WTC11 (cell line): Measurements from ENCODE around the gene STK11.

Experiments
- ESRRA ChIP-seq: sonication (generic); formaldehyde crosslinking; IDR thresholded peaks from 2 replicates; pipeline ENCODE4 v1.8.1; 2022; ENCODE audit warnings: mild to moderate bottlenecking, missing genetic modification reagents, borderline replicate concordance
- SMAD3 ChIP-seq: sonication (generic); formaldehyde crosslinking; IDR thresholded peaks from 2 replicates; pipeline ENCODE4 v1.8.0; 2022; ENCODE audit warnings: missing genetic modification reagents, mild to moderate bottlenecking, borderline replicate concordance
- TCF7 ChIP-seq: sonication (generic); formaldehyde crosslinking; IDR thresholded peaks from 2 replicates; pipeline ENCODE4 v1.8.0; 2022; ENCODE audit warnings: mild to moderate bottlenecking, low read depth, missing genetic modification reagents, moderate library complexity
- ZNF138 ChIP-seq: sonication (generic); formaldehyde crosslinking; conservative IDR thresholded peaks from 2 replicates; pipeline ENCODE4 v1.8.1; 2022; ENCODE audit warnings: mild to moderate bottlenecking, moderate library complexity, missing genetic modification reagents
- ZNF263 ChIP-seq: sonication (generic); formaldehyde crosslinking; IDR thresholded peaks from 2 replicates; pipeline ENCODE4 v1.8.1; 2022; ENCODE audit warnings: low read depth, mild to moderate bottlenecking, moderate library complexity, missing genetic modification reagents
- TF ChIP-seq, protein P1 (sequence below): fragments of 200-600 bp; IDR thresholded peaks from 2 replicates; pipeline ENCODE4 v1.8.0; 2022; ENCODE audit warnings: antibody characterized with exemption
- TF ChIP-seq, protein P2 (sequence below): sonication (generic); formaldehyde crosslinking; IDR thresholded peaks from 2 replicates; pipeline ENCODE4 v1.8.0; 2022; ENCODE audit warnings: missing genetic modification reagents
- TF ChIP-seq, protein P3 (sequence below): sonication (generic); formaldehyde crosslinking; IDR thresholded peaks from 2 replicates; pipeline ENCODE4 v1.8.1; 2022; ENCODE audit warnings: low read depth, missing genetic modification reagents, borderline replicate concordance
- TF ChIP-seq, protein P4 (sequence below): sonication (generic); formaldehyde crosslinking; IDR thresholded peaks from 2 replicates; pipeline ENCODE4 v1.8.0; 2022; ENCODE audit warnings: mild to moderate bottlenecking, missing genetic modification reagents
- TF ChIP-seq, protein P5 (sequence below): sonication (generic); formaldehyde crosslinking; IDR thresholded peaks from 2 replicates; pipeline ENCODE4 v1.8.1; 2022; ENCODE audit warnings: low read depth, mild to moderate bottlenecking, moderate library complexity, missing genetic modification reagents, borderline replicate concordance

DNA sequence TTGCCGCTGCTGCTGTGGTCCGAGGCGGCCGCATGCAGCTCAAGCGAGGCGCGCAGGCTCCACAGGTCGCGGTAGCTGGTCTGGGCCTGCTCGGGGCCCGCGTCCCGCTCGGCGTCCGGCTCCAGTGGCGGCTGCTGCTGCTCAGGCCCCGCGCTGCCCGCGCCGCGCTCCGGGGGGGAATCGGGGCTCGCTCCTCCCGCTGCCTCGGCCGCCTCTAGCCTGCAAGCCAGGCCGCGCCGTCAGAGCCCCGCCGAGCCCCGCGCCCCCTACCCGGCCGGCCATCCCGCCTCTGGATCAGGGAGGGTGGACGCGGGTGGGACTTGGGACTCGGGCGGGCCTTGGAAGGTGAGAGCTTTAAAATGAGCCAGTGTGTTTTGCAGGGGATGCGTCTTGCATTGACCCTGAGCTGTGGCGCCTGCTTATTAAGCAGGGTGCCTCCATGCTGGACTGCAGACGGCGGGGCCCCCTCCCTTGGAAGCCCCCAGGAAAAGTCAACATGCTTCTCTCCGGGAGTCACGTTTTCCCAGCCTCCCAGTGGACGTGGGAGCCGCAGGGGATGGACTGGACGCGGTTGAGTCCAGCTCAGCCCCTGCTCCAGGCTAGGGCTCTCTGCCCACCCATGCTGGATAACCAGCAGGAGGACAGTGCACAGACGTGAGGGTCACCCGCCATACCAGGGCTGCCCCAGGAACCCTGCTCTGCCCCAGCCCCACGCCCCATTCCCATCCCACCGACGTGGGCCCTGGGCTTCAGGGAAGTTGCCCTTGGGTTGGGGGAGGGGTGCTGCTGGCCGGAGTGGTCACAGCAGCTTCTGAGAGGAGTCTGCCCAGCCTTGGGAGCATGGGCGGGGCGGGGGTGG is 24.6 kb downstream of the STK11 start:
- TF ChIP-seq, protein P1, sequence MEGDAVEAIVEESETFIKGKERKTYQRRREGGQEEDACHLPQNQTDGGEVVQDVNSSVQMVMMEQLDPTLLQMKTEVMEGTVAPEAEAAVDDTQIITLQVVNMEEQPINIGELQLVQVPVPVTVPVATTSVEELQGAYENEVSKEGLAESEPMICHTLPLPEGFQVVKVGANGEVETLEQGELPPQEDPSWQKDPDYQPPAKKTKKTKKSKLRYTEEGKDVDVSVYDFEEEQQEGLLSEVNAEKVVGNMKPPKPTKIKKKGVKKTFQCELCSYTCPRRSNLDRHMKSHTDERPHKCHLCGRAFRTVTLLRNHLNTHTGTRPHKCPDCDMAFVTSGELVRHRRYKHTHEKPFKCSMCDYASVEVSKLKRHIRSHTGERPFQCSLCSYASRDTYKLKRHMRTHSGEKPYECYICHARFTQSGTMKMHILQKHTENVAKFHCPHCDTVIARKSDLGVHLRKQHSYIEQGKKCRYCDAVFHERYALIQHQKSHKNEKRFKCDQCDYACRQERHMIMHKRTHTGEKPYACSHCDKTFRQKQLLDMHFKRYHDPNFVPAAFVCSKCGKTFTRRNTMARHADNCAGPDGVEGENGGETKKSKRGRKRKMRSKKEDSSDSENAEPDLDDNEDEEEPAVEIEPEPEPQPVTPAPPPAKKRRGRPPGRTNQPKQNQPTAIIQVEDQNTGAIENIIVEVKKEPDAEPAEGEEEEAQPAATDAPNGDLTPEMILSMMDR: no peak
- TF ChIP-seq, protein P2, sequence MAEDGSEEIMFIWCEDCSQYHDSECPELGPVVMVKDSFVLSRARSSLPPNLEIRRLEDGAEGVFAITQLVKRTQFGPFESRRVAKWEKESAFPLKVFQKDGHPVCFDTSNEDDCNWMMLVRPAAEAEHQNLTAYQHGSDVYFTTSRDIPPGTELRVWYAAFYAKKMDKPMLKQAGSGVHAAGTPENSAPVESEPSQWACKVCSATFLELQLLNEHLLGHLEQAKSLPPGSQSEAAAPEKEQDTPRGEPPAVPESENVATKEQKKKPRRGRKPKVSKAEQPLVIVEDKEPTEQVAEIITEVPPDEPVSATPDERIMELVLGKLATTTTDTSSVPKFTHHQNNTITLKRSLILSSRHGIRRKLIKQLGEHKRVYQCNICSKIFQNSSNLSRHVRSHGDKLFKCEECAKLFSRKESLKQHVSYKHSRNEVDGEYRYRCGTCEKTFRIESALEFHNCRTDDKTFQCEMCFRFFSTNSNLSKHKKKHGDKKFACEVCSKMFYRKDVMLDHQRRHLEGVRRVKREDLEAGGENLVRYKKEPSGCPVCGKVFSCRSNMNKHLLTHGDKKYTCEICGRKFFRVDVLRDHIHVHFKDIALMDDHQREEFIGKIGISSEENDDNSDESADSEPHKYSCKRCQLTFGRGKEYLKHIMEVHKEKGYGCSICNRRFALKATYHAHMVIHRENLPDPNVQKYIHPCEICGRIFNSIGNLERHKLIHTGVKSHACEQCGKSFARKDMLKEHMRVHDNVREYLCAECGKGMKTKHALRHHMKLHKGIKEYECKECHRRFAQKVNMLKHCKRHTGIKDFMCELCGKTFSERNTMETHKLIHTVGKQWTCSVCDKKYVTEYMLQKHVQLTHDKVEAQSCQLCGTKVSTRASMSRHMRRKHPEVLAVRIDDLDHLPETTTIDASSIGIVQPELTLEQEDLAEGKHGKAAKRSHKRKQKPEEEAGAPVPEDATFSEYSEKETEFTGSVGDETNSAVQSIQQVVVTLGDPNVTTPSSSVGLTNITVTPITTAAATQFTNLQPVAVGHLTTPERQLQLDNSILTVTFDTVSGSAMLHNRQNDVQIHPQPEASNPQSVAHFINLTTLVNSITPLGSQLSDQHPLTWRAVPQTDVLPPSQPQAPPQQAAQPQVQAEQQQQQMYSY: no peak
- TF ChIP-seq ZNF138 (CRISPR knock-in tag) (no peak), ESRRA (CRISPR knock-in tag) (no peak), ZNF263 (CRISPR knock-in tag) (no peak), TCF7 (CRISPR knock-in tag) (no peak), SMAD3 (CRISPR knock-in tag) (no peak)
- TF ChIP-seq, protein P3, sequence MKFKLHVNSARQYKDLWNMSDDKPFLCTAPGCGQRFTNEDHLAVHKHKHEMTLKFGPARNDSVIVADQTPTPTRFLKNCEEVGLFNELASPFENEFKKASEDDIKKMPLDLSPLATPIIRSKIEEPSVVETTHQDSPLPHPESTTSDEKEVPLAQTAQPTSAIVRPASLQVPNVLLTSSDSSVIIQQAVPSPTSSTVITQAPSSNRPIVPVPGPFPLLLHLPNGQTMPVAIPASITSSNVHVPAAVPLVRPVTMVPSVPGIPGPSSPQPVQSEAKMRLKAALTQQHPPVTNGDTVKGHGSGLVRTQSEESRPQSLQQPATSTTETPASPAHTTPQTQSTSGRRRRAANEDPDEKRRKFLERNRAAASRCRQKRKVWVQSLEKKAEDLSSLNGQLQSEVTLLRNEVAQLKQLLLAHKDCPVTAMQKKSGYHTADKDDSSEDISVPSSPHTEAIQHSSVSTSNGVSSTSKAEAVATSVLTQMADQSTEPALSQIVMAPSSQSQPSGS (CRISPR knock-in tag): no peak
- TF ChIP-seq, protein P4, sequence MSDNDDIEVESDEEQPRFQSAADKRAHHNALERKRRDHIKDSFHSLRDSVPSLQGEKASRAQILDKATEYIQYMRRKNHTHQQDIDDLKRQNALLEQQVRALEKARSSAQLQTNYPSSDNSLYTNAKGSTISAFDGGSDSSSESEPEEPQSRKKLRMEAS (CRISPR knock-in tag): no peak
- TF ChIP-seq, protein P5, sequence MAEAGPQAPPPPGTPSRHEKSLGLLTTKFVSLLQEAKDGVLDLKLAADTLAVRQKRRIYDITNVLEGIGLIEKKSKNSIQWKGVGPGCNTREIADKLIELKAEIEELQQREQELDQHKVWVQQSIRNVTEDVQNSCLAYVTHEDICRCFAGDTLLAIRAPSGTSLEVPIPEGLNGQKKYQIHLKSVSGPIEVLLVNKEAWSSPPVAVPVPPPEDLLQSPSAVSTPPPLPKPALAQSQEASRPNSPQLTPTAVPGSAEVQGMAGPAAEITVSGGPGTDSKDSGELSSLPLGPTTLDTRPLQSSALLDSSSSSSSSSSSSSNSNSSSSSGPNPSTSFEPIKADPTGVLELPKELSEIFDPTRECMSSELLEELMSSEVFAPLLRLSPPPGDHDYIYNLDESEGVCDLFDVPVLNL (CRISPR knock-in tag): no peak
